ENCODE measurements around the gene GIGYF2.

Gene GIGYF2

GRCh38 chr2:232793271-232793670 lies 96.1 kb downstream of the GIGYF2 start:
- ChIA-PET CTCF (no interaction called here), POLR2A (no interaction called here)

More at GRCh38 chr2:232793271-232793670, 96.1 kb downstream of the GIGYF2 start:
- TF ChIP-seq OSR2 (tag by site-specific recombination; IDR thresholded peaks at IDR 0.05) (no peak), BCL11A (tag by site-specific recombination; IDR thresholded peaks at IDR 0.05; ENCODE audit: low read depth) (no peak), PRDM6 (tag by site-specific recombination; IDR thresholded peaks at IDR 0.05) (no peak), ZNF529 (tag by site-specific recombination; IDR thresholded peaks at IDR 0.05; ENCODE audit: insufficient replicate concordance) (no peak), REST (tag by site-specific recombination; IDR thresholded peaks at IDR 0.05) (no peak), ZNF549 (tag by site-specific recombination; IDR thresholded peaks at IDR 0.05) (no peak), ZNF148 (tag by site-specific recombination; IDR thresholded peaks at IDR 0.05; ENCODE audit: borderline replicate concordance) (no peak), ZFP3 (tag by site-specific recombination; IDR thresholded peaks at IDR 0.05; ENCODE audit: low read depth) (no peak), ZNF292 (tag by site-specific recombination; IDR thresholded peaks at IDR 0.05; ENCODE audit: borderline replicate concordance, low read depth) (no peak), INSM2 (tag by site-specific recombination; IDR thresholded peaks at IDR 0.05) (no peak), ZNF596 (tag by site-specific recombination; IDR thresholded peaks at IDR 0.05) (no peak), ZNF521 (tag by site-specific recombination; IDR thresholded peaks at IDR 0.05) (no peak), ZNF391 (tag by site-specific recombination; IDR thresholded peaks at IDR 0.05; ENCODE audit: borderline replicate concordance, low read depth) (no peak), FEZF1 (tag by site-specific recombination; IDR thresholded peaks at IDR 0.05) (no peak), ZNF626 (tag by site-specific recombination; IDR thresholded peaks at IDR 0.05) (no peak), ZNF274 (IDR thresholded peaks at IDR 0.05; ENCODE audit: low read length) (no peak), ZNF274 (tag by site-specific recombination; IDR thresholded peaks at IDR 0.05; ENCODE audit: borderline replicate concordance) (no peak)
- peaks cover 39 to 90% of the 10 kb centered on the region in 2 experiments for H3K36me3 ChIP-seq (ENCODE audit: control insufficient read depth in 2 of 2, insufficient read depth in 1 of 2, low read length in 2 of 2)
- H3K4me1 ChIP-seq (ENCODE audit: control insufficient read depth, insufficient read depth, low read length), result peaks cover 12% of the 10 kb centered on the region; the same call in 1 of the 2 replicates
- no peak overlapping the region for H3K4me3 ChIP-seq (ENCODE audit: low read depth, low read length)
- no peaks in the 10 kb centered on the region for H3K9me3 ChIP-seq (ENCODE audit: control insufficient read depth, insufficient read depth, low read depth, low read length)
- H3K27ac ChIP-seq (ENCODE audit: extremely low read depth, low read depth, low read length), result no peak overlapping the region

Data from HEK293 (cell line).